Liver (tissue), 9 donors: ENCODE data around the gene CEPT1. TPM values are rescaled to one million over a fixed set of nuclear protein-coding genes. Genes with fewer than 3 reads are reported as not detected.

Experiments
- DNase-seq: peaks from one replicate; pipeline ENCODE4 v3.0.0-alpha.2; 2017; ENCODE audit warnings: low spot score
- H3K27ac ChIP-seq, 2 donors: one replicate each; pipeline ENCODE4 v1.7.0; 2013; ENCODE audit warnings: inconsistent platforms in 2 of 2, low read length in 2 of 2, control low read depth in 1 of 2, low read depth in 1 of 2, mild to moderate bottlenecking in 1 of 2
- H3K27me3 ChIP-seq, 4 donors: one replicate each; pipeline versions ENCODE4 v1.6.1 to v1.7.0; 2013; ENCODE audit warnings: low read length in 3 of 4, inconsistent platforms in 1 of 4, mild to moderate bottlenecking in 1 of 4, moderate library complexity in 1 of 4; ENCODE audit not compliant: control insufficient read depth in 4 of 4, insufficient read depth in 4 of 4
- H3K36me3 ChIP-seq, 4 donors: one replicate each; pipeline versions ENCODE4 v1.6.1 to v1.7.0; 2013; ENCODE audit warnings: low read length in 3 of 4, mild to moderate bottlenecking in 3 of 4, low read depth in 1 of 4, moderate library complexity in 1 of 4; ENCODE audit not compliant: control insufficient read depth in 4 of 4, insufficient read depth in 3 of 4
- H3K4me1 ChIP-seq, 4 donors: one replicate each; pipeline versions ENCODE4 v1.6.1 to v1.7.0; 2013; ENCODE audit warnings: low read length in 3 of 4, mild to moderate bottlenecking in 3 of 4, moderate library complexity in 1 of 4; ENCODE audit not compliant: control insufficient read depth in 4 of 4, insufficient read depth in 4 of 4
- H3K4me3 ChIP-seq, 3 donors: one replicate each; pipeline versions ENCODE4 v1.6.1 to v1.7.0; 2013; ENCODE audit warnings: low read length in 3 of 3, control low read depth in 1 of 3, low read depth in 1 of 3, mild to moderate bottlenecking in 1 of 3
- H3K9ac ChIP-seq, 2 donors: one replicate each; pipeline ENCODE4 v1.7.0; 2013; ENCODE audit warnings: low read length in 2 of 2, mild to moderate bottlenecking in 2 of 2, moderate library complexity in 2 of 2, control low read depth in 1 of 2, low read depth in 1 of 2
- H3K9me3 ChIP-seq, 4 donors: one replicate each; pipeline versions ENCODE4 v1.6.1 to v1.7.0; 2013; ENCODE audit warnings: low read length in 3 of 4; ENCODE audit not compliant: control insufficient read depth in 4 of 4
- EGR1 ChIP-seq, 2 donors: IDR thresholded peaks; 2 replicates each; pipeline ENCODE4 v1.6.1; 2016 to 2018; ENCODE audit warnings: antibody characterized with exemption in 2 of 2, low read depth in 2 of 2
- HNF4A ChIP-seq, 2 donors: conservative IDR thresholded peaks; 2 replicates each; pipeline ENCODE4 v1.6.1; 2016; ENCODE audit warnings: antibody characterized with exemption in 2 of 2, mild to moderate bottlenecking in 2 of 2
- HNF4G ChIP-seq: IDR thresholded peaks from 2 replicates; pipeline ENCODE4 v1.6.1; 2016; ENCODE audit warnings: antibody characterized with exemption
- MAX ChIP-seq: IDR thresholded peaks from 2 replicates; pipeline ENCODE4 v1.6.1; 2016; ENCODE audit warnings: antibody characterized with exemption
- RAD21 ChIP-seq, 2 donors: IDR thresholded peaks; 2 replicates each; pipeline ENCODE4 v1.6.1; 2016; ENCODE audit warnings: antibody characterized with exemption in 2 of 2, mild to moderate bottlenecking in 2 of 2
- RXRA ChIP-seq, 2 donors: IDR thresholded peaks; 2 replicates each; pipeline ENCODE4 v1.6.1; 2017 to 2018; ENCODE audit warnings: antibody characterized with exemption in 2 of 2, mild to moderate bottlenecking in 1 of 2
- SP1 ChIP-seq: IDR thresholded peaks from 2 replicates; pipeline ENCODE4 v1.6.1; 2018; ENCODE audit warnings: antibody characterized with exemption, mild to moderate bottlenecking
- WGBS: extraction: QIAGEN DNeasy Blood & Tissue Kit; methylation state at CpG from one replicate; pipeline ENCODE4 v1.1.7; 2013; 5-methylcytosine and 5-hydroxymethylcytosine counted together
- polyA plus RNA-seq, 2 donors: library from polyadenylated mRNA; stranded (reverse) in 1 of 2; unstranded in 1 of 2; fragments of 200-250 nt in 1 of 2; fragments of >200 nt in 1 of 2; fragmentation: Nextera tagmentation in 1 of 2; extraction: Ambion mirVana in 1 of 2; gene quantifications; one replicate each; pipeline versions ENCODE4 v1.2.1 to v1.2.3, GENCODE V29; 2013 to 2015
- total RNA-seq, 2 donors: library from RNA; depleted of rRNA; stranded (reverse); fragments of >200 nt; gene quantifications; one replicate each; pipeline ENCODE4 v1.2.3, GENCODE V29; 2014
- TF ChIP-seq, protein P1 (sequence below): IDR thresholded peaks from 2 replicates; pipeline ENCODE4 v1.6.1; 2016; ENCODE audit warnings: antibody characterized with exemption
- TF ChIP-seq, protein P2 (sequence below): IDR thresholded peaks from 2 replicates; pipeline ENCODE4 v1.6.1; 2016; ENCODE audit warnings: antibody characterized with exemption
- donor health status: healthy.
- donor health status: healthy.
- donor health status: healthy.
- donor health status: healthy.
- donor health status: healthy.

CEPT1 gene
- total and polyA plus RNA-seq, 4 donors: 10.0 to 37.3 (median 27.7) TPM

GRCh38 chr1:111202707-111203623, 62.9 kb downstream of the CEPT1 start:
- Histone ChIP-seq H3K9ac (peak overlapping the region; percentile 46 to 86), H3K27me3 (no peaks in the 10 kb centered on the region), H3K27ac (peak overlapping the region; percentile 90 to 92), H3K4me3 (peak overlapping the region; percentile 45 to 88 (median 74)), H3K9me3 (no peaks in the 10 kb centered on the region), H3K4me1 (peaks cover 10 to 58% (median 43%) of the 10 kb centered on the region in 4 donors), H3K36me3 (peaks cover 0 to 2% (median 0%) of the 10 kb centered on the region in 4 donors)
- 54% methylated on average over 4 of the region's 4 CpGs for WGBS
- TF ChIP-seq RXRA (IDR thresholded peaks at IDR 0.05) (peak; percentile 34 to 64), SP1 (no peak), RAD21 (IDR thresholded peaks at IDR 0.05) (no peak), HNF4A (conservative IDR thresholded peaks at IDR 0.05) (peak; percentile 68 to 85)
- no peak for DNase-seq

GRCh38 chr1:111203681-111204200, 63.7 kb downstream of the CEPT1 start:
- DNase-seq: peak; percentile 65
- H3K9ac ChIP-seq: peak overlapping the region; percentile 46 to 86
- TF ChIP-seq EGR1 (IDR thresholded peaks at IDR 0.05; ENCODE audit: low read depth in 2 of 2) (peak in 1 of 2 donors; percentile 26), HNF4G (no peak), RAD21 (IDR thresholded peaks at IDR 0.05) (peak in 1 of 2 donors; percentile 12), MAX (no peak)
- TF ChIP-seq, protein P1, sequence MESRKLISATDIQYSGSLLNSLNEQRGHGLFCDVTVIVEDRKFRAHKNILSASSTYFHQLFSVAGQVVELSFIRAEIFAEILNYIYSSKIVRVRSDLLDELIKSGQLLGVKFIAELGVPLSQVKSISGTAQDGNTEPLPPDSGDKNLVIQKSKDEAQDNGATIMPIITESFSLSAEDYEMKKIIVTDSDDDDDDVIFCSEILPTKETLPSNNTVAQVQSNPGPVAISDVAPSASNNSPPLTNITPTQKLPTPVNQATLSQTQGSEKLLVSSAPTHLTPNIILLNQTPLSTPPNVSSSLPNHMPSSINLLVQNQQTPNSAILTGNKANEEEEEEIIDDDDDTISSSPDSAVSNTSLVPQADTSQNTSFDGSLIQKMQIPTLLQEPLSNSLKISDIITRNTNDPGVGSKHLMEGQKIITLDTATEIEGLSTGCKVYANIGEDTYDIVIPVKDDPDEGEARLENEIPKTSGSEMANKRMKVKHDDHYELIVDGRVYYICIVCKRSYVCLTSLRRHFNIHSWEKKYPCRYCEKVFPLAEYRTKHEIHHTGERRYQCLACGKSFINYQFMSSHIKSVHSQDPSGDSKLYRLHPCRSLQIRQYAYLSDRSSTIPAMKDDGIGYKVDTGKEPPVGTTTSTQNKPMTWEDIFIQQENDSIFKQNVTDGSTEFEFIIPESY: no peak
- peak overlapping the region; percentile 90 to 92 for H3K27ac ChIP-seq
- WGBS: 3% methylated on average over 41 of the region's 41 CpGs
- no peaks in the 10 kb centered on the region for H3K27me3 ChIP-seq
- no peaks in the 10 kb centered on the region for H3K9me3 ChIP-seq
- no peaks in the 10 kb centered on the region for H3K36me3 ChIP-seq
- H3K4me3 ChIP-seq: peak overlapping the region; percentile 45 to 88 (median 74)
- peaks cover 10 to 51% (median 43%) of the 10 kb centered on the region in 4 donors for H3K4me1 ChIP-seq

DNA sequence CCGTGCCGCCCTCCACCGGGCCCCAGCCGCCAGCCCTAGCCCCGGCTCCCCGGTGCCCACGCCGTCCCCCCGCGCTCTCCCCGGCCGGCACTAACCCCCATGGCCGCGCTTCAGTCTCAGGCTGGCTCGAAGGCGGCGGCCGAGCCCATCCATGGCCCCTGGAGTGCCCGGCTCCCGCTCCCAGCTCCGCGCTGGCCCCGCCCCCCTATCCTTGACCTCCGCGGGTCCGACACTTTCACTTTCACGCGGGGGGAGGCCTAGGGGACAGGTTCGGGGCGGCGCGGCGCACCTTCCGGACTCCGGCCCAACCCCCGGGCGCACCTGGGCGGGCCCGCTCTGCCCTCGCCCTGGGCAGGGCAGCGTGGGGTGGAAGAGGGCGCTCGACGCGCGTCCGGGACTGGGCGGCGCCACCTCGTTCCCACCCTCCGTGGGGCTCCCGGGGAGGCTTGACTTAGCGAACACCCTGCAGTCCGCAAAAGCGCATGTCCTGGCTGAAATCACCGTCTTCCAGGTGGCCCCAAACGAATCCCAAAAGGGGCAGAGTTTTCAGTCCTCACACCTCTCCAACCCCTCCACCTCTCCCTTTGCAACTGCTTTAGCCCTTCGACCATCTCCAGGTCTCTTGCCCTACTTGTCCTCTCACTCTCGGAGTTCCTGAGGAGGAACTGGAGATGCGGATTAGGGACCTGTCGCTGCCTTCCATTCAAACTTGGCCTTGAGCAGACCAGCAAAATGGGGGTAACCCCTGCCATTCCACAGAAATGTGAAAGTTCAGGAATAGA, 64.4 kb downstream of the CEPT1 start:
- peaks cover 10 to 45% (median 37%) of the 10 kb centered on the region in 4 donors for H3K4me1 ChIP-seq
- H3K4me3 ChIP-seq: peak overlapping the region; percentile 6 to 88 (median 74)
- no peaks in the 10 kb centered on the region for H3K36me3 ChIP-seq
- H3K27ac ChIP-seq: peak overlapping the region; percentile 90 to 92
- no peaks in the 10 kb centered on the region for H3K9me3 ChIP-seq
- TF ChIP-seq, protein P2, sequence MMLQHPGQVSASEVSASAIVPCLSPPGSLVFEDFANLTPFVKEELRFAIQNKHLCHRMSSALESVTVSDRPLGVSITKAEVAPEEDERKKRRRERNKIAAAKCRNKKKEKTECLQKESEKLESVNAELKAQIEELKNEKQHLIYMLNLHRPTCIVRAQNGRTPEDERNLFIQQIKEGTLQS: no peak
- peak; percentile 4 to 32 for TF ChIP-seq HNF4A (conservative IDR thresholded peaks at IDR 0.05)
- TF ChIP-seq RAD21 (IDR thresholded peaks at IDR 0.05): peak in 1 of 2 donors; percentile 22
- H3K9ac ChIP-seq: no peak overlapping the region
- H3K27me3 ChIP-seq: no peaks in the 10 kb centered on the region
- 5% methylated on average over 61 of the region's 61 CpGs for WGBS
- DNase-seq: peak; percentile 62
